ENCODE results near the gene IL31.

The IL31 gene

DNA sequence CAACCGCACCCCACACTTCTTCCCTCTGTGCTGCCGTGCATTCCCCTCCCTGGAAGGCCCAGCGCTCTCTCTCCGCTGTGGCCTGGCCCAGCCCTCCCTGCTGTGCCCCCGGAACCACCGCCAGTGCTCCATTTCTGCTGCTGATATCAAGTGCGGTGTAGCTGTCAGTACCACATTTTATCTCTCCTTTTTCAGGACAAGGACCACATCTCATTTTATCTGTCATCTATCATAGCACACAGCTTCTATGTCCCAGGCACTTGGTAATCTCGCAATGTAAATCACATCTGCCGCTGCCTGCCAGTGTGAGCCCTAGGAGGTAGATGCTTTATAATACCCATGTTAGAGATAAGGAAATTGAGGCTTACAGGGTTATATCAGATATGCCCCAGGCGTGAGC lies 18.3 kb downstream of the IL31 start:
- no peak for DNase-seq (ENCODE audit: low read depth in 2 of 2)

DNA sequence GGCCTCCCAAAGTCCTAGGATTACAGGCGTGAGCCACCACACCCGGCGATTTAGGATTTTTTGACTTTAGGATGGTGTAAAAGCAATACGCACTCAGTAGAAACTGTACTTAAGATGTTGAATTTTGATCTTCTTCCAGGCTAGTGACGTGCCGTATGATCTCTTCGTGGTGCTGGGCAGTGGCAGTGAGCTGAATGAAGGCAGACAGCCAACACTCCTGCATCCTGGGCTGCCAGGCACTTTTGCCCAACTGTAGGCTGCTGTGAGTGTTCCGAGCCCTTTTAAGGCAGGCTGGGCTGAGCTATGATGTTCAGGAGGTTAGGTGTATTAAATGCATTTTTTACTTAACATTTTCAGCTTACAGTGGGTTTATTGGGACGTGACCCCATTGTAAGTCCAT lies 21.3 kb downstream of the IL31 start:
- no peak for DNase-seq (ENCODE audit: low read depth in 2 of 2)

GRCh38 chr12:122150127-122150681 lies 23.8 kb downstream of the IL31 start:
- no peak for DNase-seq (ENCODE audit: low read depth in 2 of 2)

DNA sequence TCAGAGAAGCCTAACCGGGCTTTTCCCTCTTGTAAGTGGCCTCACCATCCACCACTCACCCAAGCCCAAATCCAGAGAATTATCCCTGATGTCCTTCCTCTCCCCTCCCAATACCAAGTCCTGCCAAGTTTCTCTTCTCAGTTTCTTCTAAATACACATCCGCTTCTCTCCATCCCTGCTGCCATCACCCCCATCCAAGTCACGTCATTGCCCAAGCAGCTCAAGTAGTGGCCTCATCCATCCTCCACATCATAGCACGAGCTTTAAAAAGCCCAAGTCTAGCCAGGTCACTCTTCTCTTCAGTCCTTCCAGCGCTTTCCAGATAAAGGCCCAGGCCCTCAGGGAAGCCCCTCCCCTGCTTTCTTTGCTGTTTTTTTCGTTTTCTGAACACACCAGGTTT lies 25.4 kb downstream of the IL31 start:
- no peak for DNase-seq (ENCODE audit: low read depth in 2 of 2)

- DNase-seq (ENCODE audit: low read depth in 2 of 2), result no peak
Measured at GRCh38 chr12:122147514-122148290, 26.3 kb downstream of the IL31 start.

GRCh38 chr12:122145505-122146330 lies 28.3 kb downstream of the IL31 start:
- no peak for DNase-seq (ENCODE audit: low read depth in 2 of 2)

DNA sequence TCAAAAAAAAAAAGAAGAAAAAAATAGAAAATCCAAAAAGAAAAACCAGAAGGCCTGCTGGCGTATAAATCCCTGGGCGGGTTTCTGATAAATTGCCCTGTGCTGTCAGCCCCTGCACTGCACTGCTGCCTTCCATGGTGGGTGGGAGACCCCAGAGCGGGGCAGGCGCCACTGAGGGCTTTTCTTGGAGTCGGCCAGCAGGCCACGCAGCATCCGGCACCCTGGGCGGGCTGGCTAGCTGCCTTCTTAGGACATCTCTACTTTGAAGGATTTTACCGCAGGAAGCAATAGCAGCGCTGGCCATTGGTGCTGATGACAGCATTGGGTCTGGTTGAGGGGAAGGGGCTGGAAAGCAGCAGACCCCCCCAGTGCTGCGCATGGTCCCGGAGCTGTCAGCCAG lies 29.1 kb downstream of the IL31 start:
- no peak for DNase-seq (ENCODE audit: low read depth in 2 of 2)

DNA sequence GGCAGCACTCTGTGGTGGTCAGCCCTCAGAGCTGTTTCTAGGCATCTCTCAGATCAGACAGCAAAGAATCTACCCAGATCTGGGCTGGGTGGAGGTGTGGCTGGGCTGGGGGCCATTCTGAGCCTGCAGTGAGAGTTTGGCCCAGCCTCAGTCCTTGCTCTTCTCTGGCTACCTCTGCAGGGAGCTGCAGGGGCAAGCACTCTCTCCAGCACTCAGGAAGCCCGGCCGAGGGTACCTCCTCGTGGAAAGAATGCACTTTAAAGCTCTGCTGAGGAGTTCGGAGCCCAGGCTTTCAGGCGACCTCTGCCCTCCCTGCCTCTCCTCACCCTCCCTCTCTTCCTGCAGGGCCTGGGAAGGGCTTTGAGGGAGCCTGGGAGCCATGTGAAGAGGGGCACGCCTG lies 31.2 kb downstream of the IL31 start:
- DNase-seq (ENCODE audit: low read depth in 2 of 2), result no peak

DNA sequence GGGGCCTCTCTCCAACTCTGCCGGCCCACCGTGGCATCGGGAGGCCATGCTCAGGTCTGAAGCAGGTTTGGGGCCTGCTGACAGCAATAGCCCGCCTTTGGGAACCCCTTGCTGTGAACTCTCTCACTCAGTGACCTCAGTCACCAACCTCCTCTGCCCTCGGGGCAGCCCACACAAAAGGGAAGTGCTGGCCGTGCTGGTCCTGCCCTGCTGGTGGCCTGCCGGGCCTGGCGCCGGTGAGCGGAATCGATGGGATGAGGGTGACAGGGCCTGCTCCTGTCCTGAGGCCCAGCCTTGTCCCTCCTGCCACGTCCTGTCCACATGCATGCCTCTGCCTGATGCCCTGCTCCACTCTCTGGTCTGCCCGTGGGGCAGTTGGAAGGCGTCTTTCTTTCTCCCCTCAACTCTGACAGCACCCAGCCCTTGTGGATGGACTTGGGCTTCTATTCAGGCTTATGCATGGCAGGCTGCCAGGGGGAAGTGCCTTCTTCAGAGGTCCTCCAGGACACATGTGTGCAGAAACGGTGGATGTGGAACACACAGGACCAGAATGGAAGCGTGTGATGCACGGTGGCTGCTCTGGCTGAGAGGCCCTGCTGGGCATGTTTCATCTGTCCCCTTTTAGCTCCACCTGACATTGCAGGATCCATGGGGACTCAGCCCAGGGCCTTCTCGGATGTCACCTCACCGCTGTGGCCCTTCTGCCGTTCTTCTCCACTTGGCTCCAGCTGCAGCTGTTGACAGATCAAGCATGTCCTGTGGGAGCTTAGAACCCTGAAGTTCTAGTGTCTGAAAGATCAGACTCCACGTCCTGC lies 31.9 kb downstream of the IL31 start:
- DNase-seq (ENCODE audit: low read depth in 2 of 2), result no peak

- no peak for DNase-seq (ENCODE audit: low read depth in 2 of 2)
Measured at GRCh38 chr12:122140467-122141257, 33.4 kb downstream of the IL31 start.

DNA sequence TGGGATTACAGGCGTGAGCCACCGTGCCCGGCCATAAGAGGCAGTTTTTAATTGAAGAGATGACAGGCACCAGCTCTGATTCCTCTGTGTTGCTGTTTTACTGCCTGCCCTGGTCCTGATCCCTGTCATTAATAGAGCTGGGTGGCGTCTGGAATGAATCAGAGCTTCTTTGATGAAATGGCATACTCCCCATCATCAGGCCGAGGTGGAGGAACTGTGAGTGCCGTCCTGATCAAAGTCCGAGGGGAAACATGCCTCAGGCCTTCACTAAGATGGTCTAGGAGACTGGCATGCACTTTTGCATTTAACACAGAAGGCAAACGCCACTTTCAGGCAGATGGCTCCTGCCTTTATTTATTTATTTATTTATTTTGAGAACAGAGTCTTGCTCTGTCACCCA lies 34.1 kb downstream of the IL31 start:
- DNase-seq (ENCODE audit: low read depth in 2 of 2), result no peak

DNA sequence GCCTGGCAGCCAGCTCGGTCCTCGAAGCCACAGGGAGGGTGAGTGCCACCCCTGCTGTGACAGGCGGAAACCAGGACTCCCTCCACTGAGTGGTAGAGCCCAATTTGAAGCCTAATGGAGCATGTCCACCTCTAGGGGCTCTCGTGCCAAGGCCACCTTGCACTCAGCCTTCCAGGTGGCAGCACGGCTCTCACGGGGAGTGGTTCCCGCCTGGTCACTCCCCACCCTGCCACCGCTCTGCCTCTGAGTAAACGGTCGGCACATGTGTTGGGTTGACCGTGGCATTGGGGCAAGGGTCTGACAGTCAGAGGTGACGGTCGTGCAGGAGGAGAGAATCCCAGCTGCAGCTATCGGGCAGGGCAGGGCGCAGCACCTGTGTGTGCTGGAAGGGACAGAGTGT lies 34.8 kb downstream of the IL31 start:
- DNase-seq (ENCODE audit: low read depth in 2 of 2), result no peak

DNA sequence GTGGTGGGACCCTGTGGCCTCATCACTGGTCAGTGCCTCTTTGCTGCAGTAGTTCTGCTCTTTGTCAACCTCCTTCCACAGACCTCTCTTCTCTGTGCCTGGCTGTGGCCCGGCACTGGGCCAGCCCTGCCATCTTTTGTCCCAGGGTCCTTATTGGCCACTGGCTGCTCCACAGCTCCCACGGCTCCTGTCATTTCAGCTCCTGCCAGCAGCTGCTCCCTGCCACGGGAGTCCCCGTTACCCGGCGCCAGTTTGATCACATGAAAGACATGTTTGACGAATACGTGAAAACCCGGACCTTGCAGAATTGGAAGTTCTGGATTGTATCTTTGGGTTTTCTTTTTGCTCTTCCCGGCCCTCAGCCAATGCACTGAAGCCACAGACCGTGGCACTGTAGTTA lies 35.4 kb downstream of the IL31 start:
- DNase-seq (ENCODE audit: low read depth in 2 of 2), result no peak

GRCh38 chr12:122138181-122138580 lies 35.8 kb downstream of the IL31 start:
- no peak for DNase-seq (ENCODE audit: low read depth in 2 of 2)

GRCh38 chr12:122137681-122138080 lies 36.3 kb downstream of the IL31 start:
- DNase-seq (ENCODE audit: low read depth in 2 of 2), result no peak

- no peak for DNase-seq (ENCODE audit: low read depth in 2 of 2)
Measured at GRCh38 chr12:122137229-122137628, 36.8 kb downstream of the IL31 start.

DNA sequence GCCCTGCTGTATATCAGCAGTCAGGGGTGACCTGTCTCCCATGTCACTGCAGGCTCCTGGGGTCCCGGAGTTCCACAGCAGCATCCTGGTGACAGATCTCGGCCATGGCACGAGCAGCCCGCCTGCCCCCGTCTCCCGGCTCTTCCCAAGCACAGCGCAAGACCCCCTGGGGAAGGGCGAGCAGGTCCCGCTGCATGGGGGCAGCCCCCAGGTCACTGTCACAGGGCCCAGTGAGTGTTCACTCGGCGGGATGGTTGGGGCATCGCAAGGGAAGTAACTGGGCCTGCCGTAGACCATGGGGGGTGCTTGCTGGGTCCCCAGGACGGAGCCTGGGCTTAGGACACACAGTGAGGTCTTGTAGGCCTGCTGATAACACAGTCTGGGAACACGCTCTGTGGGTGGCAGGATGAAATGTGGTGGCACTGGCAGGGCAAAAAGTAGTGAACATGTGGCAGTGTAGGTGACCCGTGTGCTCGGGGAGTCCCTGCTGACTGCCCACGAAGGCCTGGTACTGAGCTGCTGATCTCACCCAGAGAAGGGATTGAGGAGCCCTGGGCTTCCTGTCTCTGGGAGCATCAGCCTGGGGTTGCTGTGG lies 38.5 kb downstream of the IL31 start:
- no peak for DNase-seq (ENCODE audit: low read depth in 2 of 2)

DNA sequence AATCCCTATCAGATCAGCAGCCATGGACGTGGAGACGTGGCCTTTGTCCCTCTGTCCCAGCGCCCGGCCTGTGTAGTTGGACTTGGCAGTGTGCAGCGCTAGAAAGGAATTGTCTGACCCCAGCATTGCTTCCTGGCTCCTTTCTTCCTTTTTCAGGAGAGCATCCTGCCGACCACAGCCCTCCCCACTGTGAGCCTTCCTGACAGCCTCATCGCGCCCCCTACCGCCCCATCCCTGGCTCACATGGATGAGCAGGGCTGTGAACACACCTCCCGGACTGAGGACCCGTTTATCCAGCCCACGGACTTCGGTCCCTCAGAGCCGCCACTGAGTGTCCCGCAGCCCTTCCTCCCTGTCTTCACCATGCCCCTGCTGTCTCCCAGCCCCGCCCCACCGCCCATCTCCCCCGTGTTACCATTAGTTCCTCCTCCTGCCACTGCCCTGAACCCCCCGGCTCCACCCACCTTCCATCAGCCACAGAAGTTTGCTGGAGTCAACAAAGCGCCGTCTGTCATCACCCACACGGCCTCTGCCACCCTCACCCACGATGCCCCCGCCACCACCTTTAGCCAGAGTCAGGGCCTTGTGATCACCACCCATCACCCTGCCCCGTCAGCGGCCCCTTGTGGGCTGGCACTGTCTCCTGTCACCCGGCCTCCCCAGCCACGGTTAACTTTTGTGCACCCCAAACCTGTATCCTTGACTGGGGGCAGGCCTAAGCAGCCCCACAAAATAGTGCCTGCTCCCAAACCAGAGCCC lies 40.6 kb downstream of the IL31 start:
- DNase-seq (ENCODE audit: low read depth in 2 of 2), result no peak

DNA sequence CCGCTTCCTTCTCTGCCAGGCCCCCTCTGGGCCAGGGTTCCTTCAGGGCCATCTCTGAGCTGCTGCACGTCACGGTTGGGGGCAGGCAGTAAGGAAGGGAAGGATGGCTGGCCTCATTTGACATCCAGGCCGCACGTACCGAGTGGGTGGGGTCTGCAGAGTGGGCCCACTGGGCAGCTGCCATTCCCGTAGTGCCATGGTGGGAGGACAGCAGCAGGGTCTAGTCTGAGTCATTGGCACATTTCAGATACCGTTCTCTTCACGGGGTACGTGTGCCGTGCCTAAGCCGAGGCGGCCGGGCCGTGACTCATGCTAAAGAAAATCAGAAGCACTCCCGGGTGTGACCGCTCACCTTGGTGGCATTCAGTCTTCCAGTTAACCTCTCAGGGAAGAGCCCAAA lies 43.9 kb downstream of the IL31 start:
- no peak for DNase-seq (ENCODE audit: low read depth in 2 of 2)

DNA sequence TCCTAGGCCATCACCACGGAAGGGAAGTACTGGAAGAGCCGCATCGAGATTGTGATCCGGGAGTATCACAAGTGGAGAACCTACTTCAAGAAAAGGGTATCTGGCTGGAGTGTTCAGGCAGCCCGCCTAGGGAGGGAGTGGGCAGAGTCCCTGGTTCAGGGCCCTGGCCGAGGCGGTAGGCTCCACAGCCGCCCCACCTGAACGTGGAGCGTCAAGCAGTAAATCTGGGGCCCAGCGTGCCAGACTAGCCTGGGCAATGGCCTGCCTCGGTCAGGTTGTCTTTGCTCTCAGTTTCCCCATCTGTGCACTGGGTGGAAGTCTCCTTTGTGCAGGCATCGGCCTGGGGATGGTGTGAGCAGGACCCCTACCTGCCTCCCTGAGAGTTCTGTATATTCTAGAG lies 44.9 kb downstream of the IL31 start:
- DNase-seq (ENCODE audit: low read depth in 2 of 2), result no peak

Data from stimulated activated CD4-positive, alpha-beta T cell treated with anti-CD3 and anti-CD28 coated beads, Interleukin-15, amount 100 ng/mL, for 48 hours (primary cell).